Brain microvascular endothelial cell (primary cell): ENCODE measurements around the gene KRTAP5-4.

ENCODE experiments used
- DNase-seq: peaks from one replicate; pipeline ENCODE4 v3.0.0-alpha.2; 2020
- H3K27ac ChIP-seq: fragments of 250-450 bp; sonication (Bioruptor Pico); 2 replicates; pipeline ENCODE4 v1.5.1; 2020; ENCODE audit warnings: mild to moderate bottlenecking, moderate library complexity
- H3K27me3 ChIP-seq: fragments of 250-450 bp; sonication (Bioruptor Pico); replicated peaks from 2 replicates; pipeline ENCODE4 v1.5.1; 2020; ENCODE audit warnings: mild to moderate bottlenecking
- H3K36me3 ChIP-seq: fragments of 250-450 bp; sonication (Bioruptor Pico); replicated peaks from 2 replicates; pipeline ENCODE4 v1.5.1; 2020; ENCODE audit warnings: mild to moderate bottlenecking
- H3K4me3 ChIP-seq: 2 replicates; pipeline ENCODE4 v1.5.1; 2011; ENCODE audit warnings: low read depth, mild to moderate bottlenecking, control low read depth, low read length, moderate library complexity
- CTCF ChIP-seq: IDR thresholded peaks from 2 replicates; pipeline ENCODE4 v1.5.1; 2011; ENCODE audit warnings: low read depth, mild to moderate bottlenecking, moderate library complexity, low read length, control low read depth, inconsistent platforms; ENCODE audit errors: missing control alignments
- in situ Hi-C: cut with HindIII; loops from 2 replicates; pipeline ENCODE4 v1.10.0; 2017; ENCODE audit warnings: low sequenced_read_pairs, low pct_ligation_motif_present

Gene KRTAP5-4

GRCh38 chr11:1653541-1654387 lies 31.8 kb upstream of the KRTAP5-4 start:
- DNase-seq, result no peak
- Histone ChIP-seq H3K27ac (no peak overlapping the region), H3K36me3 (no peaks in the 10 kb centered on the region), H3K27me3 (peaks cover 18% of the 10 kb centered on the region), H3K4me3 (no peak overlapping the region)
- in situ Hi-C loops, result no loop called here
- TF ChIP-seq CTCF, result no peak

DNA sequence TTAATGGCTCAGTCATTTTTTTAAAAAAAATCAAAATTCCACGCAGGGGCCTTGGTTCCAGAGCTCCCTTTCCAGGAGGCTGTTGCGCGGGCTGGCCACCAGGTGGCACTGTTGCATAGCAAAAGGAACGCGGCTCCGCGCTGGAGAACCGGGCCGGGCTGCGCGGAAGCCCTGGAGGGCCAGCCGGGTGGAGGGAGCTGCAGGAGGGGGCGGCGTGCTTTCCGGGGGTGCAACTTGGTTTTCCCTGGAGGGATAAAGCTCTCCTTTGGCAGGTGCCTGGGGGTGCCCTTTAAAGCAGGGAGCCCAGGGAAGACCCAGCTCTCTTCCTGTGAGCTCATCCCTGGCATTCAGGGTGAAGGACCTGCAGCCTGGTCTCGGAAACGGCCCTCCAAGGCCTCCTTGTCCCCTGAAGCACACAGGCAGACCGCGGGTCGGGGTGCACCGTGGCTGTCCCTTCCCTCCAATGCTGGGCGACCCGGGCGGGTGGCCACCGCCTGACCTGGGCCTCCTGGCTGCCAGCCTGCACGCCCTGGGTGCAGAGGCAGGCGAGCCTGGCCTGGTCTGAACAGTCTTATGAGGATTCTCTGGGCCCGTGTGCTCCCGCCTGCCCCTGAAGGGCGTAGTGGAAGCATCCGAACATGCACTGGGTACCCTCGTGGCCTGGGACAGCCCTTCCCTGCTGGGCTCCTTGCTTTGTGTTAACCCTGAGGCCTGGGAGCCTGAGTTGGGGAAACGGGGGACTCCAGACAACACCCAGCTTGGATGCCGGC lies 31.0 kb upstream of the KRTAP5-4 start:
- Histone ChIP-seq H3K27ac (no peak overlapping the region), H3K4me3 (no peak overlapping the region), H3K36me3 (no peaks in the 10 kb centered on the region), H3K27me3 (peaks cover 18% of the 10 kb centered on the region)
- peak; percentile 97 for TF ChIP-seq CTCF
- DNase-seq, result peak; percentile 41
- in situ Hi-C loops, result no loop called here

DNA sequence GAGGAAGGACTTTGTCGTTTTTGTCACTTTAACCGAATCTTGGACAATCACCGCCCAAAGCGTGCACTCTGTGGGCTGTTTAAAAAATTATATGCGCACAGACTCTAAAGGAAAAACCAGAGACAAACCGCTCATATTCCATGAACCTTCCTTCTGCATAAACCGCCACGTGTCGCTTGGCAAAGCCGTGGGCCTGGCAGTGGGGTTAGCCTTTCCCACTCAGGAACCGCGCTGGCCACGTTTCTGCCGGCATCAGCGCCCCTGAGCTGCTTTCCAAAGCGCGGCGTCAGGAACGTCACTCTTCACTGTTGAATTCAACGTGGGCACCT lies 30.5 kb upstream of the KRTAP5-4 start:
- TF ChIP-seq CTCF, result no peak
- Histone ChIP-seq H3K27me3 (peaks cover 18% of the 10 kb centered on the region), H3K36me3 (no peaks in the 10 kb centered on the region), H3K4me3 (no peak overlapping the region), H3K27ac (no peak overlapping the region)
- no peak for DNase-seq
- in situ Hi-C loops, result no loop called here

GRCh38 chr11:1652026-1652425 lies 30.1 kb upstream of the KRTAP5-4 start:
- TF ChIP-seq CTCF, result no peak
- H3K27ac ChIP-seq, result no peak overlapping the region
- in situ Hi-C loops, result no loop called here
- no peak overlapping the region for H3K4me3 ChIP-seq
- DNase-seq, result no peak
- no peaks in the 10 kb centered on the region for H3K36me3 ChIP-seq
- peaks cover 18% of the 10 kb centered on the region for H3K27me3 ChIP-seq

- DNase-seq, result no peak
- no peaks in the 10 kb centered on the region for H3K36me3 ChIP-seq
- in situ Hi-C loops, result no loop called here
- H3K27me3 ChIP-seq, result peaks cover 18% of the 10 kb centered on the region
- H3K4me3 ChIP-seq, result no peak overlapping the region
- no peak overlapping the region for H3K27ac ChIP-seq
- no peak for TF ChIP-seq CTCF
Observed at GRCh38 chr11:1651411-1651980, 29.6 kb upstream of the KRTAP5-4 start.
